HG03571 (cell line): ENCODE measurements around the gene ZMYND8.
"Not testable (repeated sequence)": the region's sequence is repeated elsewhere in the genome, so short reads cannot be mapped to it uniquely, and the experiment has no call there.

Experiments
- ATAC-seq: cut with Tn5 transposase; IDR thresholded peaks from one replicate; pipeline ENCODE4 v1.9.1; 2021; ENCODE audit not compliant: unreplicated experiment

ZMYND8 gene

GRCh38 chr20:47252879-47253307 is 103.6 kb downstream of the ZMYND8 start:
- ATAC-seq, result no peak

DNA sequence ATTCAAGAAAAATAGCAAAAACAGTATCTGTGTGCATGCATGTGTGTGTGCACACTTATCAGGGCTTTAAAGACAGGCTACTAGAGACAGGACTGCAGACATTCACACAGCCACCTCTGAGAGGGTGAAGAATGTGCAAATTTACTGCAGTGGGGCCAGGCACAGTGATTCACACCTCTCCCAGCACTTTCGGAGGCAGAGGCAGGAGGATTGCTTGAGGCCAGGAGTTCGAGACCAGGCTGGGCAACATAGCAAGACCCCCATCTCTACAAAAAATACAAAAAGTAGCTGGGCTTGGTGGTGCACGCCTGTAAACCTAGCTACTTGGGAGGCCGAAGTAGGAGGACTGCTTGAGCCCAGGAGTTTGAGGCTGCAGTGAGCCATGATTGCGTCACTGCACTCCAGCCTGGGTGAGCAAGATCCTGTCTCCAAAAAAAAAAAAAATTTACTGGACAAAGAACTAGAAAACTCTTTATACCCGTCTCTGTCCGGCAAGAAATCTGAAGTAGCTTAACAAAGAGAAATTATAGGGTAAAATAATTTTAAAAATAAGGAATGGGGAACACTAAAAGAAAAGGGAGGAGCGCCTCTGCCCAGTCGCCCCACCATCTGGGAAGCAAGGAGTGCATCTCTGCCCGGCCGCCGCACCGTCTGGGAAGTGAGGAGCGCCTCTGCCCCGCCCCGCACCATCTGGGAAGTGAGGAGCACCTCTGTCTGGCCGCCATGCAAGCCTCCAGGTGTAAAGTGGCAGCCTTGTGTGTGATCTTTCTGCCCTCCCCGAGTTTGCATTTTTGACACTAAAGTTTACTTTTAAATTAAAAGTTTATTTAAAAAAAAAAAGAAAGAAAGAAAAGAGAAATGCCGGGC is 105.1 kb downstream of the ZMYND8 start:
- ATAC-seq, result no peak

- ATAC-seq, result no peak
Observed at GRCh38 chr20:47250360-47250759, 106.1 kb downstream of the ZMYND8 start.

- no peak for ATAC-seq
Observed at GRCh38 chr20:47249913-47250312, 106.6 kb downstream of the ZMYND8 start.

DNA sequence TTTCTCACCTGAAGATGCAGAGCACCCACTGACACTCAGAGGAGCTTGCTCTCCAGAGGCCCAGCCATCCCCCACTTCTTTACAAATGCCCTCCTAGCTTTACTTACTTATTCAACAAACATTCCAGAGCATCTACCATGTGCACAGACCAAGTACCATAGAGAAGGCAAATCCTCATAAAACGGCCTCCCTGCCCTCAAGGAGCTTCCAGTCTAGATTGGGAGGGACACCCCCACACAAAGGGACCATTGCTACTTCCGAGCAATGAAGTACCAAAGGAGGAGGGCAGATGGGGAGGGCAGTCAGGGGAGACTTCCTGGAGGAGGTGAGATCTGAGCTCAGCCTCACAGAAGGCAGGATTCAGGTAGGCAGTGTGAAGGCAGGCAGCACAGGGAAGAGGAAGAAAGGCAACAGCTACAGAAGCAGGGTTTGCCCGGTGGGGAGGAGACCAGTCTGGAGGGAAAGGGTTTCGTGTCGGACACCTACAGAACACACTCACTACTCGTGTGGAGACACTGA is 108.0 kb downstream of the ZMYND8 start:
- ATAC-seq, result no peak

- no peak for ATAC-seq
Observed at GRCh38 chr20:47247972-47248371, 108.5 kb downstream of the ZMYND8 start.

GRCh38 chr20:47246061-47246777 is 110.3 kb downstream of the ZMYND8 start:
- ATAC-seq, result no peak

DNA sequence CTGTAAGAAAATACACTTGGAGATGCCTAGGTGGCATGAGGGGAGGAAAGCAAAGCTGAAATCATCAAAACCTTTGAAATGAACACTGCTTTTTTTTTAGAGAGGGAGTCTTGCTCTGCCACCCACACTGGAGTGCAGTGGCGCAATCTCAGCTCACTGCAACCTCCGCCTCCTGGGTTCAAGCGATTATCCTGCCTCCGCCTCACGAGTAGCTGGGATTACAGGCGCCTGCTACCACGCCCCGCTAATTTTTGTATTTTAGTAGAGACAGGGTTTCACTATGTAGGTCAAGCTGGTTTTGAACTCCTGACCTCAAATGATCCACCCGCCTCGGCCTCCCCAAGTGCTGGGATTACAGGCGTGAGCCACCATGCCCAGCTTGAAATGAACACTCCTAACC is 111.3 kb downstream of the ZMYND8 start:
- ATAC-seq, result not testable (repeated sequence)

DNA sequence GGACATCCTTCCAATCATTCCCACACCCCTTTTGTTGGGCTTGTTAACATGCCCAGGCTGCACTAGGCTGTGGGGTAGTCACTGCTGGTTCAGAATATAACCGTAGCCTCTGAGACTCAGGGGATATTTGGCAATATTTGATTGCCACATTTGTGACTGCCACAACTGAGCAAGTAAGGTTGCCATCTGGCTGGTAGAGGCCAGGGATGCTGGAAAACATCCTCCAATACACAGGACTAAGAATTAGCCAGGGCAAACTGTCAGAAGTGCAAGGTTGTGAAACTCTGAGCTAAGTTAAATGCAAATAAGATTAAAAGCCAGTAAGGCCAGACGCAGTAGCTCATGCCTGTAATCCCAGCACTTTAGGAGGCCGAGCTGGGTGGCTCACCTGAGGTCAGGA is 112.0 kb downstream of the ZMYND8 start:
- no peak for ATAC-seq

DNA sequence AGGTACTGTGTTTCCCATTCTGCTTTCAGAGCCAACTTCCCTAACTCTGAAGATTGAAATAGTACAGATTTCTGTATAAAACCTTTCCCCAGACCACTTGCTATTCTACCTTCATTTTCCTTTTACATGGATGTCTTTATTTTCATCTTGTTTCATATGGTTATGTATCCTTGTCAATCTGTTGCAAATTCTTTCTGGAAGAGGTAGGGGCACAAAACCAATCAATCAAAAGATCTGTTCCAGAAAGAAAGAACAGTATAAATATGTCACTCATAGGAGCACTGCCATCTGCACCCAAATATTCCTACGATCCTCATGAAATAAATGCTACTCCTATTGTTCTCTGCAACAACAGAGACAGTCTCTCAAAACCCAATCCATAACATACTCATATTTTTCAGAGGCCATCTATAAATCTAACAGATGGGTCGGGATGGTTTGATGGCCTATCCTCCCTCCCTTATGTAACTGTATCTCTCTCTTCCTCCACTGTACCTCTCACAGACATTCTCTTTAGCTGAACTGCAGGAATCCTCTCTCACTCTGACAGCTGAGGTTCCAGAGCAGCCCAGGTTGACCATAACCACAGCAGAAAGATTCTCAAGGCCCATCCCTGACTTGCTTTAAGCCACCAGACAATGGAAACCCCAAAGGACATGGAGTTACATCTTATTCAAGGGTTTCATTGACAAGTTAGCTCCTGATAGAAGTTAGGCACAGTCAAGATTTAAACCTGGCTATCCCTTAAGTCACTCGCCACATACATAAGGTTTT is 112.8 kb downstream of the ZMYND8 start:
- ATAC-seq, result no peak

GRCh38 chr20:47243003-47243402 is 113.5 kb downstream of the ZMYND8 start:
- ATAC-seq, result no peak

DNA sequence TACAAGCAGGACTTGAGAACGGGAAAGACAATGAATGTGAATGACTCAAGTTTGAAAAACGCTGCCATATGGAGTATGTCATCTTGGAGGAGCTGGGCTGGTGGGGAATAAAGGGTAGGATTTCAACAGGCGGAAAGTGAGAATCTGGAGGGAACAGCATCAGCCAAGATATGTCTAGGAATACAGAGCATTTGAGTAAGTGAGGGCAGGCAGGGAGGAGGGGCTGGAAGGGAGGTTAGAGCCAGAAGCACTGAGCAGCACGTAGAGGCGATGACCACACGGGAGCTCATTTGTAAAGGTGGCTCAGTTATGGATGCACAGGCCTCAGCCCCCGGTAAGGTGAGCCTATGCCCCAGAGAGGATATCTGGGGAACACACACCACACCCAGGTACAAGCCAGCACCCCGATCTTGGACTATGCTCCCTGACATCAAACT is 115.1 kb downstream of the ZMYND8 start:
- no peak for ATAC-seq

- not testable (repeated sequence) for ATAC-seq
Observed at GRCh38 chr20:47240096-47240495, 116.4 kb downstream of the ZMYND8 start.

- no peak for ATAC-seq
Observed at GRCh38 chr20:47239719-47240067, 116.8 kb downstream of the ZMYND8 start.

GRCh38 chr20:47238780-47239718 is 117.5 kb downstream of the ZMYND8 start:
- ATAC-seq, result no peak

DNA sequence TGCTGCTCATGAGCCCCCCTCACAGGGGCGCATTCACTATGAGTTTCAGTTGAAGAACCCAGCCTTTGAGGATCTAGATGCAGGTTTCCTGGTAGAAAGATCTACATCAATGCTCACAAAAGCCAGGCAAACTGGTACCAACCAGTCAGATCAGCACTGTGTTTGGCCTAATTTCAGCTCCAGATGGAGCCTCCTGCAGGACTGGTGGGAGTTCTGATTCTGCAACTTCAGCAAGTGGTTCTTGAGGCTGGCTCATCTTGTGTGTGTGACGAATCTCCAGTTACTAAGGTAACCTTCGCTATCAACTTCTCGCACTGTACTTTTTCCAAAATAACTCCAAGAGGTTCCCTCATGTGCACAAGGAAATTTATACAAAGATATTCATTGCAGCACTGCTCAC is 118.8 kb downstream of the ZMYND8 start:
- ATAC-seq, result no peak

- no peak for ATAC-seq
Observed at GRCh38 chr20:47236639-47236900, 119.9 kb downstream of the ZMYND8 start.

GRCh38 chr20:47235853-47236638 is 120.5 kb downstream of the ZMYND8 start:
- ATAC-seq, result no peak

DNA sequence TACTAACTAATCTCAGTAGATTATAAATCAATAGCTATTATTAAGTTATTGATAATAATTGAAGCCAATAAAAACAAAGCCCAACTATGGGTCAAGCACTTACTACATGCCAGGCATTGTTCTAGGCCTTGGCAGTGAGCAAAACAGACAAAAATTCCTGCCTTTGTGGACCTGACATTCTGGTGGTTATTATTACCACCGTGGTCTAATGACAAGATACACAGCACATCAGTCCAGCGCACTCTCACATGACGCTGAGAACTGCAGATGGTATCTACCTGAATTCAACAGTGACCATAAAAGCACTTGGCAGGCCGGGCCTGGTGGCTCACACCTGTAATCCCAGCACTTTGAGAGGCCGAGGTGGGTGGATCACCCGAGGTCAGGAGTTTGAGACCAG is 121.4 kb downstream of the ZMYND8 start:
- no peak for ATAC-seq
